Effector memory CD4-positive, alpha-beta T cell (primary cell): ENCODE data around the gene C20orf141.

Experiments
- DNase-seq, 3 donors: peaks; one replicate each; pipeline ENCODE4 v3.0.0-alpha.2; 2020
- H3K27ac ChIP-seq: 2 replicates; pipeline ENCODE4 v1.7.0; 2013; ENCODE audit warnings: mild to moderate bottlenecking, low read length, moderate library complexity; ENCODE audit not compliant: insufficient read depth, poor library complexity, severe bottlenecking
- H3K27me3 ChIP-seq: replicated peaks from 2 replicates; pipeline ENCODE4 v1.7.0; 2013; ENCODE audit warnings: mild to moderate bottlenecking, low read length; ENCODE audit not compliant: insufficient read depth, control insufficient read depth, poor library complexity, severe bottlenecking
- H3K36me3 ChIP-seq: 2 replicates; pipeline ENCODE4 v1.7.0; 2013; ENCODE audit warnings: mild to moderate bottlenecking, low read length, moderate library complexity; ENCODE audit not compliant: control insufficient read depth, insufficient read depth
- H3K4me1 ChIP-seq: 2 replicates; pipeline ENCODE4 v1.7.0; 2013; ENCODE audit warnings: low read length, mild to moderate bottlenecking; ENCODE audit not compliant: control insufficient read depth, insufficient read depth, poor library complexity, severe bottlenecking
- H3K4me3 ChIP-seq: 2 replicates; pipeline ENCODE4 v1.7.0; 2013; ENCODE audit warnings: low read length, low read depth, mild to moderate bottlenecking; ENCODE audit not compliant: insufficient read depth, poor library complexity, severe bottlenecking
- H3K9me3 ChIP-seq: 2 replicates; pipeline ENCODE4 v1.7.0; 2013; ENCODE audit warnings: mild to moderate bottlenecking, low read length, moderate library complexity; ENCODE audit not compliant: control insufficient read depth

The C20orf141 gene

DNA sequence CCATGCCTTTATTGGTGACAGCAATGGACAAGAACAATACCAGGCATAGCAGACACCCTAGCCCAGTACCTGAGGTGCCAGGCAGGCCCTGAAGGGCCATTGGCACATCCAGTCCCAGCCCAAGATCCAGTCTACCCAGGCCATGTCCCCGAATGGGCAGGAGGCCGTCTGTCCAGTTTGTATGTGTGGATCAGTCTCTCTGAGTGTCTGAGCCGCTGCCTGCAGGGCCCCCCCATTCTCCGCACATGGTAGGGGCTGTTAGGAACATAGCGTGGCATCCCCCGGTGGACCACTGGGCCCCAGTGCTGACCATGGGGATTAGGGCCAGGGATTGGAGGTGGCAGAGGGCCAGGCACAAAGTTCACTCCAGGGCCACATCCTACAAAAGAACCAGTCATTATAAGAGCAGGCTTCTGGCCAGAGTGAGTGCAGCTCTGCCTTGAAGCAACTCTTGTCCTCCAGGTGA is 20.6 kb downstream of the C20orf141 start:
- H3K9me3 ChIP-seq, result no peaks in the 10 kb centered on the region
- no peak overlapping the region for H3K4me3 ChIP-seq
- H3K27ac ChIP-seq, result no peak overlapping the region
- DNase-seq, result no peak
- H3K36me3 ChIP-seq, result no peaks in the 10 kb centered on the region
- H3K4me1 ChIP-seq, result peaks cover 11% of the 10 kb centered on the region
- no peaks in the 10 kb centered on the region for H3K27me3 ChIP-seq

DNA sequence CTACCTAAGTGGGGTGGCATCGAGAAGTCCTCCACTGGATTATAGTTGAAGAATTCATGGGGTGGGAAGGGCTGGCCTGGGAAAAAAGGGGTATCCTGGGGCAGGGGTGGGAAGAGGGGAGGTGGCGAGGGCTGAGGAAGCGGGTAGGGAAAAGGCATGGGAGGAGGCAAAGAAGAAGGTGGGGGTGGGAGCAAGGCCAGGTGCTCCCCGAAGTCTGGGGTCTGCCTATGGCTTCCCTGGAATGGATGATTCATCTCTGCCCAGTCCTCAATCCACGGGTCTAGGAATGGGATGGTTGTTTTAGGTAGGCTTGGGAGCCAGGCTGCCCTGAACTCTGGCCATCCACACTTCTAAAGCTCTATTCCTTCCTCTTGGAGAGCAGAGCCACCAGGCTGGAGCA is 21.2 kb downstream of the C20orf141 start:
- H3K27ac ChIP-seq, result no peak overlapping the region
- no peaks in the 10 kb centered on the region for H3K27me3 ChIP-seq
- no peak for DNase-seq
- H3K4me3 ChIP-seq, result no peak overlapping the region
- H3K9me3 ChIP-seq, result no peaks in the 10 kb centered on the region
- H3K4me1 ChIP-seq, result peaks cover 13% of the 10 kb centered on the region
- no peaks in the 10 kb centered on the region for H3K36me3 ChIP-seq

DNA sequence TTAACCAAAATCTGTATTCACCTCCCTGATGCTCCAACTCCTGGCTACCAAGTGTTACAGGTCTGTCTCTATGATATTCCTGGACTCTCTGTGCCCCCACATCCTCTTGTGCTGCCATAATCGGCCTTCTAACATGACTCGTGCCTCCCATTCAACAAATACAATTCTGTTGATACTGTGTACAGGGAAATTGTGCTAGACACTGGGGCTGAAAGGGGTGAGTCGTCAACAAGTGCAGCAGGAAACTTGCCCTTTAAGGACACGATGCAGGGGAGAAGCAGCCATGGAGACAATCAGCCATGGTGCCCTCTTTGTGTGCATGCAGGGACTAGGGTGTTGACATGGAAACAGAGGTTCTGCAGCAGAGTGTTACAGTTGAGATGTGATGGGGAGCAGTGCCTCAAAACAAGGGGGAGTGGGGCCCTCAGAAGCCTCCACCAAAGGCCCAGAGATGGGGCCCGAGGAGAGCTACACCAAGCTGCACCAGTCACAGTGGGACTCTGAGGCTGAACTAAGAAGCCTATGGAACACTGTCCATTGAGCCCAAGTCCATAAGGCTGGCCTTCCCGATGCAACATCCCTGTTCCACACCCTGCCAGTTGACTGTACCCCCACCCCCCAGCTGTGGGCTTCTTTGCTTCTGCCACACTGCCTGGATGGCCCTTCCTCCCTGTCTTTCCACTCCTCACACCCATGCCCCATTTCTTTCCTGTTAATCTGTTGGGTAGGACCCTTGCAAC is 22.6 kb downstream of the C20orf141 start:
- H3K27ac ChIP-seq, result no peak overlapping the region
- peaks cover 17% of the 10 kb centered on the region for H3K4me1 ChIP-seq
- H3K4me3 ChIP-seq, result no peak overlapping the region
- H3K27me3 ChIP-seq, result no peaks in the 10 kb centered on the region
- no peaks in the 10 kb centered on the region for H3K9me3 ChIP-seq
- no peaks in the 10 kb centered on the region for H3K36me3 ChIP-seq
- no peak for DNase-seq

DNA sequence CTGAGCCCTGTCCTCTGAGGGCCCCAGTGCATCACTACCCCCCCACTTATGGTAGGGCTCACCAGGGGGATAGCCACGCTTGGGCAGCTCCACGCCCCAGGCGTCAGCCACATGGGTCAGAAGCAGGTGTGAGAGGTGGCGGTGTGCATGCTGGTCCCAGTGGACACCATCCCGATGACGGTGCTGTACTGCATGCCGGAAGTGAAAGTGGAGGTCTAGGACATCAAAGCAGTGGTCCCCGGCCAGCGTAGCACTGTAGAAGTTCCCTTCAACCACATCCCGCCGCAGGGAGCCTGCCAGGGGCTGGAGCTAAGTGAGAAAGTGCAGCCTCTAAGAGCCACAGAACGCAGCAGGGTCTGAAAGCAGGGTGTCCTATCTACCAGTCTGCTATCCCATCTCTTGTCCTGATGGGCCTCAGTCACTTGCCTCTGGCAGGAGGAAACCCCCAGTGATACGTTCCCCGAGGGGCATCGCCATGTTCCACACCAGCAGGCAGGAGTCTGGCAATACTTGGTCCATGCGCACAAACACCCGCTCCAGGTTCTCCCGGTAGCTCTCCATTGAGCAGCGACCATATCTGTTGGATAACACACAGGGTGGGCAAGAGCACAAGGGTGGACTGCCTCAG is 23.5 kb downstream of the C20orf141 start:
- H3K36me3 ChIP-seq, result no peaks in the 10 kb centered on the region

DNA sequence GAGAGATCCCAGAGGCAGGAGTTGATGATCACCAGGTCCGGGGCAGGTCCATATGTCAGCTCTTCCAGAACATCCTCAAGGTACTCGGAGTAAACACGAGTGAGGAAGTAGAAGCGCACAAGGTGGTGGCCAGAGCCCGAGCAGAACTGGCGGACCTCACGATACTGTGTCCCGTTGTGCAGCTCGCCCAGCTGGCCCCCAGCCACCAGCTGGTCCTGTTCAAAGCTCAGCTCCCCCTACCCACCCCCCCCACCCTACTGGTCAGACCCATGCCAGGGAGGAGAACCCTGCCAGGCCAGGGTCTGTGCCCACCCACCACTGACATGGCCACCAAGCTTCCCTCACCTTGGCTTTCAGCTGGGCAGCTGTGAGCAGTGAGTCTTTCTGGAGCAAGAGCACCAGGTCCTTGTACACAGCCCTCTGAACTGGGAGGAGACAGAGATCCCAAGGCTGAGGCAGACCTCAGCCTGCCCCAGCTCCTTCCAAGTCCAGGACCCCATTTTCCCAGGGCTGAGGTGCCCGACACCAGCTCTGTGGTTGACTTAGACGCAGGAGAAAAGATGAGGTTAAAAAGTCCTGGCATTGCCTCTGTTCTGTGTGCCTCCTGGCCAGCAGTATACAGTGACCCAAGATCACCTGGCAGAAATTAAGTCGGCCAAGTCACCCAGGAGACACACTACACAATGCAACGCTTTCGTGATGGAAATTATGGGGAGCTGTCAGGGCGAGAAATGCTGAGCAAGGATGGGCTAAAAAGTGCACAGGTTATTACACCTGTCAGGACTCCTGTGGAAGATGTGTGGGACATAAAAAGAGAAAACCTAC is 24.3 kb downstream of the C20orf141 start:
- no peak for DNase-seq
- Histone ChIP-seq H3K27me3 (no peaks in the 10 kb centered on the region), H3K36me3 (no peaks in the 10 kb centered on the region), H3K9me3 (no peaks in the 10 kb centered on the region), H3K27ac (no peak overlapping the region), H3K4me3 (no peak overlapping the region), H3K4me1 (peaks cover 17% of the 10 kb centered on the region)

More for the DNA sequence above, 23.5 kb downstream of the C20orf141 start:
- Histone ChIP-seq H3K27me3 (no peaks in the 10 kb centered on the region), H3K4me3 (no peak overlapping the region), H3K9me3 (no peaks in the 10 kb centered on the region), H3K27ac (no peak overlapping the region), H3K4me1 (peaks cover 17% of the 10 kb centered on the region)
- DNase-seq, result no peak

DNA sequence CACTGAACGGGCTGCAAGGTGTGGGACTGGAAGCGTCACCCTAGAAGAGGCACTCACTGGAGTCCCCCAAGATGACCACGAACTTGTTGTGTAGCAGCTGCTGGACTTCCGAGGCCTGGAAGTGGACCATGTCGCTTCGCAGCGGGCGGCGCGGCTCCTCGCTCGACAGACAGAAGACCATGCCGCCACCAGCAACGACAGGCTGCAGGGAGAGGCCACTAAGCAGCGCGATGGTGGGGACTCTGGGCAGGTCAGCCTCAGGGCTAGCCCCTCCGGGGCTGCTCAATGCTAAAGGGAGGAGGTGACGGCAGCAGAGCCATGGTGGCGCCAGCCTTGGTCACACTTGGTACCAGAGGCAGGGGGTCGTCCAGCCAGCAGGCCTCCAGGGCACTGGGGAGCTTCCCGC is 24.9 kb downstream of the C20orf141 start:
- DNase-seq, result no peak
- H3K9me3 ChIP-seq, result no peaks in the 10 kb centered on the region
- H3K27me3 ChIP-seq, result no peaks in the 10 kb centered on the region
- peak overlapping the region; percentile 85 for H3K4me3 ChIP-seq
- H3K27ac ChIP-seq, result no peak overlapping the region
- peaks cover 17% of the 10 kb centered on the region for H3K4me1 ChIP-seq
- H3K36me3 ChIP-seq, result no peaks in the 10 kb centered on the region

DNA sequence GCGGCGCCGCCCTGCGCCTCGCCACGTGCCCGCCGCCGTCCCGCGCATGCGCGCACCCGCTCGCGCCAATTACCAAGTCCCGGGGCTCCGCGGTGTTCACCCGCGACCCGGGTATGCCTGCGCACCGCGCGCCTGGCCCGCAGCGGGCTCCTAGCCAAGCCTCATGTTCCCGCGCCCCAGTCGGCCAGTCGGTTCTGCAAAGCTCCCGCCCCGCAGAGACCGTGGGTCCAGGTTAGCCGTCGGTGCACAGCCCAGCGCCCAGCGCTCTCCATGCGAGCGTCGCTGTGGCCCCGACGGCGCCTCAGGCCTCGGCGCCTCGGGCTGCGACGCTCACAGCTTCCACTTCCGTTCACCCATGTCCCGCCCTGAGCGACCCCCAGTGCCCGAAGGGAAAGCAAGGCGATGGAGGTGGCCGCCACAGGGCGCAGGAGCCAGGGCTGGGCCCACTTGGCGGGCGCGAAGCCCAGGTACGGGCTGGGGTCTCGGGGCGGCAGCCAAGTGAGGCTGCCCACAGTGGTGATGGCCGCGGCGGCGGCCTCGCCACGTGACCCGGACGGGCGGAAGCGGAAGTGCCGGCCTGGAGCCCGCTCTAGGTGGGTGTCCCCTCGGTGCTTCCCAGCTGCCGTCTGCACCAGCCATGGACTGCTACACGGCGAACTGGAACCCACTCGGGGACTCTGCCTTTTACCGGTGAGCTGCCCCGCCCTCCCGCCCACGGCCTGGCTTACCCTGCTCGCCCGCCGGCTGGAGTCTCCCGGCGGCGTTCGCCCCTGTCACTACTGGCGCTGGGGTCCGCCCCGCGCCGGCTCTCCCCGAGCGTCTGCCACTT is 25.6 kb downstream of the C20orf141 start, which contains the start of the genes PCED1A and VPS16:
Gene PCED1A, minus strand, starts transcription at position 518 of the 829 bp plus-strand sequence. CDS start 743 bp downstream, outside the sequence.
Gene VPS16, plus strand, starts transcription at position 608 of the 829 bp plus-strand sequence. Its CDS starts 30 bp downstream, at position 638.
- peak within 1 kb of the TSS; percentile 85 for H3K4me3 ChIP-seq
- no peaks in the 10 kb centered on the region for H3K36me3 ChIP-seq
- peak; percentile 76 to 81 (median 79) for DNase-seq
- H3K9me3 ChIP-seq, result no peaks in the 10 kb centered on the region
- no peaks in the 10 kb centered on the region for H3K27me3 ChIP-seq
- H3K27ac ChIP-seq, result peak within 1 kb of the TSS; percentile 82
- H3K4me1 ChIP-seq, result peaks cover 17% of the 10 kb centered on the region

DNA sequence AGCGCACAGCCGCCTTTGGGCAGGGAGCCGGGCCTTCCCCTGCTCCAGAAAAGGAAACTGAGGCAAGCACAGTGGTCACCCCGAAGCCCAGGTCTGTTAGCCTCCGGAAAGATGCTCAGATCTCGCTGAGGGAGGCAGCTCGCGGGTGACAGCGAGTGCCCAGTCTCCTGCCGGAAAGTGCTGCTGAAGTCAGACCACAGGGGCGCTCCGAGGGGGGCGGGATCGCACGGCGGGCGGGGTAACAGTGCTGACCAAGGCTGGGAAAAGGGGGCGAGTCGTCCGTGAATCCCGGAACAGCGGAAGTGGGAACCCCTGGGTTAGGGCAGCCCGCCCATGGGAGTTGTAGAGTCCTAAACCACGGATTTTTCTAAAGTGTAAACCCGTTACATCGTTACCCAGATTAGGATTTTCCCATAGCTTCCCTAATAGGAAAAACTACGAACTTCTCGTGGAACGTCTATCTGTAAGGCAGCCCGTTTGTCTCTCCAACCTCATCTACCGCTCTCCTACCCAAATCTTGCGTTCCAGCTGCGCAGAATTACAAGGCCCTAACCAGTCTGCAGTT is 26.3 kb downstream of the C20orf141 start:
- Histone ChIP-seq H3K36me3 (no peaks in the 10 kb centered on the region), H3K27ac (peak overlapping the region; percentile 72), H3K27me3 (no peaks in the 10 kb centered on the region), H3K9me3 (no peaks in the 10 kb centered on the region), H3K4me3 (peak overlapping the region; percentile 85), H3K4me1 (peaks cover 17% of the 10 kb centered on the region)
- peak in 2 of 3 donors; percentile 26 to 40 for DNase-seq

DNA sequence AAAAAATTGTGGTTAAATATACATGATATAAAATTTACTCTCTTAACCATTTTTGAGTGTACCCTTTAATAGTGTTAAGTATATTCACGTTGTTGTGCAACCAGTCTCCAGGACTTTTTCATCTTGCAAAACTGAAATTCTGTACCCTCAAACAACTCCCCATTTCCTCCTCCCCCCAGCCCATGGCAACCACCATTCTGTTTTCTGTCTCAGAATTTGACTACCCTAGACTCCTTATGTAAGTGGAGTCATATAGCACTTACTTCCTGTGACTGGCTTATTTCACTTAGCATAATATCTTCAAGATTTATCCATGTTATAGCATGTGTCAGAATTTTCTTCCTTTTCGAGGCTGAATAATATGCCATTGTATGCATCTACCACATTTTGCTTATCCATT is 30.8 kb downstream of the C20orf141 start:
- no peak for DNase-seq
- Histone ChIP-seq H3K4me3 (no peak overlapping the region), H3K27ac (no peak overlapping the region), H3K4me1 (peaks cover 6% of the 10 kb centered on the region), H3K36me3 (peaks cover 8% of the 10 kb centered on the region), H3K27me3 (no peaks in the 10 kb centered on the region), H3K9me3 (no peaks in the 10 kb centered on the region)
